Activated CD4-positive, alpha-beta memory T cell treated with anti-CD3 and anti-CD28 coated beads, Interleukin-2, amount 10 ng/mL, durations not matched to agents 7 days and 5 days (primary cell): ENCODE results near the gene ACTN1. TPM values are rescaled to one million over a fixed set of nuclear protein-coding genes. Genes with fewer than 3 reads are reported as not detected.

Experiments
- CTCF ChIA-PET: fragments of 350-600 bp; sonication (Branson Sonifier 250); formaldehyde crosslinking; loops from one replicate; lab custom pipeline; 2021; ENCODE audit warnings: antibody characterized with exemption, inconsistent platforms; lab: Charles Lee
- POLR2A ChIA-PET: fragments of 350-600 bp; sonication (Branson Sonifier 250); formaldehyde crosslinking; loops from one replicate; lab custom pipeline; 2021; ENCODE audit warnings: antibody characterized with exemption; lab: Charles Lee
- DNase-seq: peaks from one replicate; pipeline ENCODE4 v3.0.0-alpha.2; 2020
- H3K27ac Mint-ChIP-seq: one replicate; pipeline ENCODE4 v1.8.0; 2021; ENCODE audit warnings: mild to moderate bottlenecking, mixed read lengths
- H3K27me3 Mint-ChIP-seq: one replicate; pipeline ENCODE4 v1.8.0; 2021; ENCODE audit warnings: mixed read lengths
- H3K36me3 Mint-ChIP-seq: one replicate; pipeline ENCODE4 v1.8.0; 2021; ENCODE audit warnings: low read depth, mixed read lengths
- H3K4me1 Mint-ChIP-seq: one replicate; pipeline ENCODE4 v1.8.0; 2021; ENCODE audit warnings: mixed read lengths
- H3K4me3 Mint-ChIP-seq: one replicate; pipeline ENCODE4 v1.8.0; 2021; ENCODE audit warnings: mild to moderate bottlenecking, mixed read lengths
- H3K9me3 Mint-ChIP-seq: one replicate; pipeline ENCODE4 v1.8.0; 2021; ENCODE audit warnings: mixed read lengths
- total RNA-seq, 2 experiments: library from RNA; stranded (reverse); gene quantifications; one replicate each; pipeline ENCODE4 v1.2.3, GENCODE V29; 2021

ACTN1 gene
- total RNA-seq, 2 experiments from 2014 or later: 34.7 to 37.1 TPM

- ChIA-PET CTCF (interaction anchor here (0.8 kb wide), 1 partner anchor 51 kb away, joined by 3 read pairs; no protein-coding TSS in a partner anchor), POLR2A (no interaction called here)
- no peaks in the 10 kb centered on the region for H3K27me3 Mint-ChIP-seq
- H3K27ac Mint-ChIP-seq: no peak overlapping the region
- DNase-seq: no peak
- no peak overlapping the region for H3K4me3 Mint-ChIP-seq
- no peaks in the 10 kb centered on the region for H3K36me3 Mint-ChIP-seq
- H3K4me1 Mint-ChIP-seq: peaks cover 7% of the 10 kb centered on the region
- H3K9me3 Mint-ChIP-seq: no peaks in the 10 kb centered on the region
Measured at GRCh38 chr14:68961781-68962584, 17.1 kb downstream of the ACTN1 start.

- no peak for DNase-seq
- H3K4me1 Mint-ChIP-seq: peaks cover 11% of the 10 kb centered on the region
- H3K27me3 Mint-ChIP-seq: no peaks in the 10 kb centered on the region
Measured at GRCh38 chr14:68961361-68961760, 17.7 kb downstream of the ACTN1 start.

GRCh38 chr14:68960123-68960522, 19.0 kb downstream of the ACTN1 start:
- Mint-ChIP-seq H3K36me3 (no peaks in the 10 kb centered on the region), H3K4me3 (no peak overlapping the region), H3K9me3 (no peaks in the 10 kb centered on the region), H3K4me1 (peaks cover 11% of the 10 kb centered on the region), H3K27me3 (no peaks in the 10 kb centered on the region), H3K27ac (no peak overlapping the region)
- DNase-seq: no peak
- ChIA-PET POLR2A (no interaction called here), CTCF (no interaction called here)

More at GRCh38 chr14:68961361-68961760, 17.7 kb downstream of the ACTN1 start:
- H3K36me3 Mint-ChIP-seq: no peaks in the 10 kb centered on the region
- no peak overlapping the region for H3K4me3 Mint-ChIP-seq
- ChIA-PET POLR2A (no interaction called here), CTCF (interaction anchor here (0.8 kb wide), 1 partner anchor 50 kb away, joined by 3 read pairs; no protein-coding TSS in a partner anchor)
- no peak overlapping the region for H3K27ac Mint-ChIP-seq
- H3K9me3 Mint-ChIP-seq: no peaks in the 10 kb centered on the region

- H3K27ac Mint-ChIP-seq: no peak overlapping the region
- ChIA-PET POLR2A (no interaction called here), CTCF (no interaction called here)
- no peak overlapping the region for H3K4me3 Mint-ChIP-seq
- H3K27me3 Mint-ChIP-seq: no peaks in the 10 kb centered on the region
- no peaks in the 10 kb centered on the region for H3K9me3 Mint-ChIP-seq
- no peaks in the 10 kb centered on the region for H3K36me3 Mint-ChIP-seq
- DNase-seq: no peak
- peaks cover 11% of the 10 kb centered on the region for H3K4me1 Mint-ChIP-seq
Measured at GRCh38 chr14:68959035-68959434, 20.1 kb downstream of the ACTN1 start.

- H3K36me3 Mint-ChIP-seq: no peaks in the 10 kb centered on the region
- POLR2A ChIA-PET: no interaction called here
- CTCF ChIA-PET: no interaction called here
- H3K9me3 Mint-ChIP-seq: no peaks in the 10 kb centered on the region
- H3K4me1 Mint-ChIP-seq: peaks cover 11% of the 10 kb centered on the region
- no peak overlapping the region for H3K4me3 Mint-ChIP-seq
- no peak for DNase-seq
- H3K27ac Mint-ChIP-seq: no peak overlapping the region
- H3K27me3 Mint-ChIP-seq: no peaks in the 10 kb centered on the region
Measured at GRCh38 chr14:68958553-68958952, 20.5 kb downstream of the ACTN1 start.

GRCh38 chr14:68957775-68958174, 21.3 kb downstream of the ACTN1 start:
- DNase-seq: no peak
- POLR2A ChIA-PET: no interaction called here
- H3K27me3 Mint-ChIP-seq: no peaks in the 10 kb centered on the region
- no peaks in the 10 kb centered on the region for H3K9me3 Mint-ChIP-seq
- CTCF ChIA-PET: no interaction called here
- no peak overlapping the region for H3K4me3 Mint-ChIP-seq
- H3K27ac Mint-ChIP-seq: no peak overlapping the region
- no peaks in the 10 kb centered on the region for H3K36me3 Mint-ChIP-seq
- H3K4me1 Mint-ChIP-seq: peaks cover 13% of the 10 kb centered on the region

GRCh38 chr14:68956724-68957123, 22.4 kb downstream of the ACTN1 start:
- Mint-ChIP-seq H3K4me3 (no peak overlapping the region), H3K9me3 (no peaks in the 10 kb centered on the region), H3K36me3 (no peaks in the 10 kb centered on the region), H3K27ac (no peak overlapping the region), H3K4me1 (peaks cover 16% of the 10 kb centered on the region), H3K27me3 (no peaks in the 10 kb centered on the region)
- POLR2A ChIA-PET: no interaction called here
- no peak for DNase-seq
- CTCF ChIA-PET: no interaction called here

- peaks cover 16% of the 10 kb centered on the region for H3K4me1 Mint-ChIP-seq
- H3K4me3 Mint-ChIP-seq: no peak overlapping the region
- ChIA-PET CTCF (no interaction called here), POLR2A (interaction anchor here (0.6 kb wide), 1 partner anchor 105 kb away, joined by 3 read pairs; no protein-coding TSS in a partner anchor)
- no peak for DNase-seq
- no peak overlapping the region for H3K27ac Mint-ChIP-seq
- H3K36me3 Mint-ChIP-seq: no peaks in the 10 kb centered on the region
- no peaks in the 10 kb centered on the region for H3K27me3 Mint-ChIP-seq
- no peaks in the 10 kb centered on the region for H3K9me3 Mint-ChIP-seq
Measured at GRCh38 chr14:68955851-68956179, 23.3 kb downstream of the ACTN1 start.

- ChIA-PET CTCF (no interaction called here), POLR2A (no interaction called here)
- DNase-seq: no peak
- Mint-ChIP-seq H3K27ac (no peak overlapping the region), H3K36me3 (no peaks in the 10 kb centered on the region), H3K4me1 (peaks cover 16% of the 10 kb centered on the region), H3K27me3 (no peaks in the 10 kb centered on the region), H3K4me3 (no peak overlapping the region), H3K9me3 (no peaks in the 10 kb centered on the region)
Measured at GRCh38 chr14:68955164-68955850, 23.8 kb downstream of the ACTN1 start.

- no peak for DNase-seq
- POLR2A ChIA-PET: no interaction called here
- H3K27ac Mint-ChIP-seq: no peak overlapping the region
- CTCF ChIA-PET: no interaction called here
- no peaks in the 10 kb centered on the region for H3K9me3 Mint-ChIP-seq
- H3K27me3 Mint-ChIP-seq: no peaks in the 10 kb centered on the region
- H3K36me3 Mint-ChIP-seq: no peaks in the 10 kb centered on the region
- peaks cover 10% of the 10 kb centered on the region for H3K4me1 Mint-ChIP-seq
- no peak overlapping the region for H3K4me3 Mint-ChIP-seq
Measured at GRCh38 chr14:68953196-68953555, 25.9 kb downstream of the ACTN1 start.

GRCh38 chr14:68952531-68953195, 26.4 kb downstream of the ACTN1 start:
- H3K36me3 Mint-ChIP-seq: no peaks in the 10 kb centered on the region
- ChIA-PET CTCF (no interaction called here), POLR2A (no interaction called here)
- DNase-seq: no peak
- no peak overlapping the region for H3K27ac Mint-ChIP-seq
- H3K4me3 Mint-ChIP-seq: no peak overlapping the region
- H3K4me1 Mint-ChIP-seq: peaks cover 10% of the 10 kb centered on the region
- no peaks in the 10 kb centered on the region for H3K9me3 Mint-ChIP-seq
- H3K27me3 Mint-ChIP-seq: no peaks in the 10 kb centered on the region

- ChIA-PET CTCF (no interaction called here), POLR2A (no interaction called here)
- H3K27ac Mint-ChIP-seq: no peak overlapping the region
- no peaks in the 10 kb centered on the region for H3K27me3 Mint-ChIP-seq
- H3K4me1 Mint-ChIP-seq: peaks cover 9% of the 10 kb centered on the region
- DNase-seq: no peak
- H3K4me3 Mint-ChIP-seq: no peak overlapping the region
- H3K9me3 Mint-ChIP-seq: no peaks in the 10 kb centered on the region
- H3K36me3 Mint-ChIP-seq: no peaks in the 10 kb centered on the region
Measured at GRCh38 chr14:68951800-68952530, 27.1 kb downstream of the ACTN1 start.
